Ovary (tissue), 3 donors: ENCODE data around the gene ILDR2.

Experiments
- CTCF ChIP-seq, 3 donors: fragments of 450-650 bp in 2 of 3; fragments of 200-600 bp in 1 of 3; IDR thresholded peaks; one replicate each; pipeline versions ENCODE4 v1.5.1 to v1.8.0; 2016 to 2022; ENCODE audit warnings: antibody characterized with exemption in 3 of 3, mild to moderate bottlenecking in 1 of 3
- EP300 ChIP-seq: sonication (generic); formaldehyde crosslinking; IDR thresholded peaks from one replicate; pipeline ENCODE4 v1.6.1; 2017; ENCODE audit warnings: antibody characterized with exemption
- POLR2A ChIP-seq: fragments of 450-650 bp; IDR thresholded peaks from one replicate; pipeline ENCODE4 v1.6.1; 2017; ENCODE audit warnings: antibody characterized with exemption, mild to moderate bottlenecking, moderate library complexity
- donor health status: DM: no; HTN: no; CAD: no.

DNA sequence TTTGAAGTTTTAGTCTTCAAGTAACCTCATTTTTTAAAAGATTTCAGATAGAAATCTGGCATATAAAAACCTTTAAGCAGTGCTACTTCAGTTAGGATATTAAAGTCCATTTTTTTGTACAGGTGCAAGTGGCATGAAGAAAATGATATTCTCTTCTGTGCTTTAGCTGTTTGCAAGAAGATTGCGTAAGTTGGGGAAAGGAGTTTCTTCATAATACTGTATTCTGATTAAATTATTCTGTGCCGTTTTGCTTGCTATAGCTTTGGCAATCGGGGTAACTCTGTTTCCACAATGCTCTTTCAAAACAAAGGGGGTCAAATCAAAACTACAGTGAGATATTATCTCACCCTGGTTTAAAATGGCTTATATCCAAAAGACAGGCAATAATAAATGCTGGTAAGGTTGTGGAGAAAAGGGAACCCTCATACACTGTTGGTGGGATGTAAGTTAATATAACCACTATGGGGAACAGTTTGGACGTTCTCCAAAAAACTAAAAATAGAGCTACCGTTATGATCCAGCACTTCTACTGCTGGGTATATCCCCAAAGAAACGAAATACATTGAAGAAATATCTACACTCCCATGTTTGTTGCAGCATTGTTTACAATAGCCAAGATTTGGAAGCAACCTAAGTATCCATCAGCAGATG, 40.9 kb upstream of the ILDR2 start:
- no peak for TF ChIP-seq CTCF (IDR thresholded peaks at IDR 0.05)
- TF ChIP-seq POLR2A = no peak
- no peak for TF ChIP-seq EP300
